ENCODE data around the gene EPHA7. TPM values are rescaled to one million over a fixed set of nuclear protein-coding genes. Genes with fewer than 3 reads are reported as not detected.

The EPHA7 gene
- total RNA-seq, 2 experiments from 2014 or later, result not detected

- ChIA-PET CTCF (no interaction called here), POLR2A (no interaction called here)
These were observed 153.1 kb downstream of the EPHA7 start for GRCh38 chr6:93266116-93266817.

- CTCF ChIA-PET, result no interaction called here
- POLR2A ChIA-PET, result no interaction called here
These were observed 158.5 kb downstream of the EPHA7 start for GRCh38 chr6:93260881-93261280.

GRCh38 chr6:93259332-93259731, 160.0 kb downstream of the EPHA7 start:
- CTCF ChIA-PET, result no interaction called here
- POLR2A ChIA-PET, result no interaction called here

GRCh38 chr6:93252930-93253329, 166.4 kb downstream of the EPHA7 start:
- POLR2A ChIA-PET, result no interaction called here
- CTCF ChIA-PET, result no interaction called here

GRCh38 chr6:93248631-93249030, 170.7 kb downstream of the EPHA7 start:
- POLR2A ChIA-PET, result no interaction called here

GRCh38 chr6:93243231-93243778, 176.1 kb downstream of the EPHA7 start:
- ChIA-PET CTCF (no interaction called here), POLR2A (no interaction called here)

More at GRCh38 chr6:93248631-93249030, 170.7 kb downstream of the EPHA7 start:
- CTCF ChIA-PET, result no interaction called here

GRCh38 chr6:93242049-93242448, 177.3 kb downstream of the EPHA7 start:
- CTCF ChIA-PET, result no interaction called here
- POLR2A ChIA-PET, result no interaction called here

GRCh38 chr6:93238632-93239031, 180.7 kb downstream of the EPHA7 start:
- ChIA-PET POLR2A (no interaction called here), CTCF (no interaction called here)

GRCh38 chr6:93235775-93236174, 183.6 kb downstream of the EPHA7 start:
- ChIA-PET POLR2A (no interaction called here), CTCF (no interaction called here)

GRCh38 chr6:93226822-93227221, 192.5 kb downstream of the EPHA7 start:
- ChIA-PET CTCF (no interaction called here), POLR2A (no interaction called here)

GRCh38 chr6:93222071-93222851, 197.1 kb downstream of the EPHA7 start:
- CTCF ChIA-PET, result no interaction called here

GRCh38 chr6:93219447-93219846, 199.9 kb downstream of the EPHA7 start:
- POLR2A ChIA-PET, result no interaction called here
- CTCF ChIA-PET, result no interaction called here

More at GRCh38 chr6:93222071-93222851, 197.1 kb downstream of the EPHA7 start:
- POLR2A ChIA-PET, result no interaction called here

- ChIA-PET CTCF (no interaction called here), POLR2A (no interaction called here)
These were observed 201.3 kb downstream of the EPHA7 start for GRCh38 chr6:93218096-93218495.

GRCh38 chr6:93213028-93213427, 206.3 kb downstream of the EPHA7 start:
- ChIA-PET POLR2A (no interaction called here), CTCF (no interaction called here)

- CTCF ChIA-PET, result no interaction called here
- POLR2A ChIA-PET, result no interaction called here
These were observed 208.5 kb downstream of the EPHA7 start for GRCh38 chr6:93210908-93211307.

- ChIA-PET CTCF (no interaction called here), POLR2A (no interaction called here)
These were observed 210.0 kb downstream of the EPHA7 start for GRCh38 chr6:93209358-93209757.

- POLR2A ChIA-PET, result no interaction called here
- CTCF ChIA-PET, result no interaction called here
These were observed 222.9 kb downstream of the EPHA7 start for GRCh38 chr6:93196406-93196970.

- CTCF ChIA-PET, result no interaction called here
- POLR2A ChIA-PET, result no interaction called here
These were observed 224.9 kb downstream of the EPHA7 start for GRCh38 chr6:93194480-93194879.

GRCh38 chr6:93193868-93194267, 225.5 kb downstream of the EPHA7 start:
- CTCF ChIA-PET, result no interaction called here
- POLR2A ChIA-PET, result no interaction called here

All from activated CD8-positive, alpha-beta memory T cell treated with anti-CD3 and anti-CD28 coated beads for 36 hours (primary cell).